NCI-H748 (cell line): ENCODE results near the gene S100A6.
A peak's percentile ranks its signal among the peaks of the same experiment; 100 is the strongest.

ENCODE experiments used
- DNase-seq: peaks from one replicate; lab custom pipeline; 2025; ENCODE audit not compliant: unreplicated experiment; lab: John Stamatoyannopoulos, UW

Gene S100A6

DNA sequence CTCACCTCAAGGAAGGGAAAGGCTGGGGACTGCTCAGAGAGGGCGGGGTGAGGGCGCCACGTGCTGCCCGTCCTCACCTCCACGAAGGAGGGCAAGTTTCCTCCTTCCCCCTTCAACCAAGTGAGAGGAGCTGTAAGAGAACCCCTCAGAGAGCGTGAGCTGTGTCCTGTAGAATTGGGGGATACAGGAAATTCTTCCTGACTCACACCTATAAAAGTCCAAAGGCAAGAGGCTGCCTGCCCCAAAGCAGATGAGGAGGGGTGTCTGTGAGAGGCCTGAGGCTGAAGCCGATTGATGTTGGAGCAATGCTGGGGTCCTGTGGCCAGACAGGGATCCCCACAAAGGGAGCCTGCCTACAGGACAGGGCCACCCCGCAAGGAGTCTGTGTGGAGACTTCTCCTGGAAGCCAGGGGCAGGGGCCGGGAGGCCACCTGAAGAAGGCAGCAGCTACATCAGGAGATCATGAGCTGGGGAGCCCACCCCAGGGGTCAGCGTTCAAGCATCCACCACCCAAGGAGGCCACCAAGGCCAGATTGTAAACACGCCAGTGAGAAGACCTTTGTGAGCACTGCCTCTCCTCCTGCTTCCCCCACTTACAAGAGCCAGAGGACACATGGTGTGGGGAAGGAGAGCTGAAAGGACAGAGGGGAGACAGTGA is 27.7 kb downstream of the S100A6 start:
- no peak for DNase-seq

DNA sequence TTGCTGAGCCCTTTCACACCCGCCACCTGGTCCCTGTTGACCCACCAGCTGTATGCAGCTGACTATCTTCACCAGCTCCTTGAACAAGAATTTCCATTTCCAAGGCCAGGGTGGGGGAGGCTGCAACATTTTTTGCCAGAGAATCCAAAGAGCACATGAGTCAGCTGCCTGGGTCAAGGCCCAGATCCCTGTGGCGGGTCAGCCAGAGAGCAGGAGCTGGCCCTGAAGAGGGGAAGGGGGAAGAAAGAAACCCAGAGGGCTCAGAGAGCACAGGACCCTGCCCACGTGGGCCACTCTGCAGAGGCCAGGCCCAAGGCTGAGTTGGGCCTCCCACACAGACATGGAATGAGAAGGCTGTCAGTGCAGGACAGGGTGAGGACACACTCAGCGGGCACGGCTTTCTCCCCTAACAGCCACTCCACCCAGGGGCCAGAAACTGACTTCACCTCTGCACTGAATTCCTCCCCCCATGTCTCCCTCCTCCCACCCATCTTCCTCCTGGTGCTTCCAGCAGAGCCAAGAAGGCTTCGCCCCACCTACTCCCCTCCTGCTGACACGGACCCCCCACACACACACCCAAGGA is 28.9 kb downstream of the S100A6 start:
- DNase-seq = no peak

DNA sequence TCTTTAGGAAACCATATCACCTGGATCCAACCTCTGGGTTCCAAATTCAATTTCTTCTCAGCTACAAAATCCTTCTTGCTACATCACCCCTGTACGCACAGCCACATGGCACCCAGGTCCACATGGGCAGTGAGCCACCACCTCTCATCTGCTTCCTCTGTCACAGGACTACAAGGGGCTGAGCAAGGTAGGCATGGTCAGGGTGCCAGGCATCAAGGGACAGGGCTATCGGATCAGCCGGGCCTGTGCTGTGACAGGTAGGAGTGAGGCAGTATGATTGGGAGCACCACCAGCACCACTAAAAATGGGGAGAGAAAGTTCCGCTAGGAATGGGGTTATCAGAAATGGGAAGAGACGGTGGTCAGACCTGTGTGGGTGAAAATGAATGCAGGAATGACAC is 29.4 kb downstream of the S100A6 start:
- DNase-seq = no peak

DNA sequence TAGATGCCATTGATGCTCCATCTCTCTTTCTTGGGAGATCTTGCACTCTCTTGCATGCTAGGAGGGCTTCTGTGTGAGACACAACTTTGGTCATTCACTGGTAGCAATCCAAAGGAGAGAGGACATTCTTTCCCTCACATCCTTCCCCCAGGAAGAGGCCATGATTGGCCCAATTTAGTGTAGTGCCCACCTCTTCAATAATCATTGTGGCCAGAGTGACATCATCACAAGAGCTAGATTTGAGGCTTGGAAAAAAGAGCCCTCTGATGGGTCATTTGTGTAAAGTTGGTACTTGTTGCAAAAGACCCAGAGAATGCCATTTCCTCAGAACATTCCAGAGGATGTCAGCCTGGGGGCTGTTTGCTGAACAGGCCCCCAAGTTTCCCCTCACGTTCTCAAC is 30.2 kb downstream of the S100A6 start:
- DNase-seq = no peak

DNA sequence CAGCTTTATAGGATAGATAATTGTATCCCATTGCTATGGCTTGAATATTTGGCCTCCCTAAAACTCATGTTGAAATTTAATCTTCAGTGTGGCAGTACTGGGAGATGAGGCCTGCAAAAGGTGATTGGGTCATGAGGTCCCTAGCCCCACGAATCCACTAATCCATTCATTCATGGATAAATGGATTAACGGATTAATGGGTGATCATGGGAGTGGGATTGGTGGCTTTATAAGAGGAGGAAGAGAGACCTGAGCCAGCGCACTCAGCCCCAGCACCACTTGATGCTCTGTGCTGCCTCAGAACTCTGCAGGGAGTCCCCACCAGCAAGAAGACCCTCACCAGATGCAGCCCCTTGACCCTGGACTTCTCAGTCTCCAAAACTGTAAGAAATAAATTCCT is 32.0 kb downstream of the S100A6 start:
- no peak for DNase-seq

DNA sequence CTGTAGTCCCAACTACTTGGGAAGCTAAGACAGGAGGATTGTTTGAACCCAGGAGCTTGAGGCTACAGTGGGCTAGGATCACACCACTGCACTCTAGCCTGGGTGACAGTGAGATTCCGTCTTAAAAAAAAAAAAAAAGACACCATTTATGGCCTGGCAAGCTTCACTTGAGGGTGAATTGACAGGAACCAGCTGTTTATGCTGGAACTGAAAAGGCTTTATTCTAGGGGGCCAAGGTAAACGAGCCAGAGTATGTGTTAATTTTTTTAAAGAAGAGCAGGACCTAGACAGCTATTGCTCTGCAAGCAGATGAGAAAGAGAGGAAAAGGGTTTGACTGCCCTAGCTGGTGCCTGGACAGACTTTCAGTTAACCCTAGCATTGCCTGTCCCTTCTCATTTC is 37.0 kb downstream of the S100A6 start:
- no peak for DNase-seq

DNA sequence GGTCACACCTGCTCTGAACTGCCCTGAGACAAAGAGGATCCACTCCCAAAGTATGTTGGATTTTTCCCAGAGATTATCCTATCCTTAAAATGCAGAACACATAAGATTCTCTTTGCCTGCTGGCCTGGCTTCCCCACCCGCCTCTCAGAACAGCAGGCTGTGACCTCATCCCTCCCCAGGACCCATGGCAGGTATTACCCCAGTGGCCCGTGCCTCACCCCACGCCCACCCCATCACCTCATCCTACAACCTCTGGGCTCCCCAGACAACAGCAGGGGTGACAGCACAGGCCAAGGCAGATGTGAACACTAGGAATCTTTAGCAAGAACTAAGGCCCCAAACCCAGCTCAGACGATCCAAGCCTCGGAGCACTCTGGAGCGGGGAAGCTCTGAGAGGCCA is 40.3 kb downstream of the S100A6 start:
- no peak for DNase-seq

DNA sequence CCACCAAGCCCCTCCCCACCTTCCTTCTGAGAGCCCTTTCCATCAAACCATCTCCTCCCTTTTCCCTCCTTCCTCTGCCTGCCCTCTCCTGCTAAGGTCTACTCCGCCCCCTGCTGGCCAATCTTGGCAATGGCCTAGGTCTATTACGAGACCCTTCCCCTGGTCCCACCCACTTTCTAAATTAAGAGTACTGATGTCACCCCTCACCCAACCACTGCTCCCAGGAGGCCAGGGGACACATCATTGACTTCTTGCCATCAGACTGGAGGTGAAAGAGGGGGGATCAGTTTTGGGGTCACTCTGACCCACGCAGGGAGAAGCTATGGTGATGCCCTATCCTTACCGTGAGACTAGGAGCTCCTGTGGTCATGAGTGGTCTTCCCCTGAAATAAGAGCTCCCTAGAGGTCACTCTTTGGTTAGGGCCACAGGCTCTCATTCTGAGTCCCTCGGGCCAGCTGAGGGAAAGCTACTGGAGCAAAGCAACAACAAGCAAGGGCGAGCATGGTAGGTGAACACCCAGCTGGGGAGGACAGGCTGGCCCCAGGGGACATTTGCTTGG is 40.7 kb downstream of the S100A6 start:
- peak; percentile 81 for DNase-seq

DNA sequence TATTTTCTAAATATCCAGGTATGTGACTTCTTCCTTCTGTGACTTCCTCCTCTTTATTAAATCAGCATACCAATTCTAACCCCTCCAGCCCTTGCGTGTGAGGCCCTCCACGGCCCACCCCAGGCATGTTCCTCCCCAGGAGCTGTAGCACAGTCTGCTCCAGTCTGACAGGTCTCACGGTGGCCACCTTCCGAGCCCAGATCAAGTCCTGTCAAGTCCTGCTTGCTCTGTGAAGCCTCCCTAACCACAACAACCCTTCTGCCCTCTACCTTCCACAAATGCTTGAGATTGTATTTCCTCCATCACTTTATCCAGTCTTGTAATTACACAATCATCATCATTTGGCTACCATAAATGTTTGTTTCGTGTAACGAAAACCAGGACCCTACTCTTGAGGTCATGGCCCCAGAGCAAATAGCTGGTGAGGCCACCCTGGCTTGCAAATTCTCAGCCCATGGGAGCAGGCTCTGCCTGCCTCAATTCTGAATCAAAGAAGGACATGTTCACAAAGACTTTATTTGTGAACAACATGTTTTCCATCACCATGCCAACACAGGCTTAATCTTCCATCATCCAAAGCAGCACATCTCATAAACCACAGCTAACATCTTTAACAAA is 42.3 kb downstream of the S100A6 start:
- DNase-seq = peak; percentile 38

DNA sequence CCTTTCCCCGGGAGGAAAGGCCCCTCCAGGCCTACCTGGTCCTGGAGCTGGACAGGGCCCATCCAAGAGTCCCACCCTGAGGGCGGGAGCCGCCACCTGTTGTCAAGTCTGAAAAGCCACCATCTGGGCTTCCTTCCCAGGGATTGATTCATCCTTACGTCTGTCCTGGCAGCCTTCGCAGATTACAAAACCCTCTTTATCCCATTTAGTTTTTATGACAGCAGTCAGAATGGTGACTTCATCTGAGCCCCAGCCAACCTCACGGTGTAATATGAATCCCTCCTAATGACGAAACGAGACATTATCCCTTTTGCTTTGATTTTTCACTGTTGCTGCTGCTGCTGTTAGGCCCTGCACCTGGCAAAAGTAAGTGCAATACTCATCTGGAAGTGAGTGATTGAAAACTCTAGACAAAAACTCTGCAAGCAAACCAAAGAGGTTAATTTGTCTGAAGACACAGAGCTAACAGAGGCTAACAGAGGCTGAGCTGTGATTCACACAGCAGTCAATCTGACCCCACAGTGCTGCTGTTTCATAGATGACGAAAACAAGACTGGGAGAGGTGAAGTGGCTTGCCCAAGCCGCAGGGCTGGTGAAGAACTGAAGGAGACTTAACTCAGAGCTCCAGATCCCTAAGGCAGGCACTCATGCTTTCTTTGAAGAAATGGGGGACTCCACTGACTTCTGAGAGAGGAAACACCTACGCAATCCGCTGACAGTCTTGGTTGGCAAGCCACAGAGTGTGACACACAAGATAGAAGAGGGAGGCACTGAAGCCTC is 45.3 kb downstream of the S100A6 start:
- peak; percentile 88 for DNase-seq

DNA sequence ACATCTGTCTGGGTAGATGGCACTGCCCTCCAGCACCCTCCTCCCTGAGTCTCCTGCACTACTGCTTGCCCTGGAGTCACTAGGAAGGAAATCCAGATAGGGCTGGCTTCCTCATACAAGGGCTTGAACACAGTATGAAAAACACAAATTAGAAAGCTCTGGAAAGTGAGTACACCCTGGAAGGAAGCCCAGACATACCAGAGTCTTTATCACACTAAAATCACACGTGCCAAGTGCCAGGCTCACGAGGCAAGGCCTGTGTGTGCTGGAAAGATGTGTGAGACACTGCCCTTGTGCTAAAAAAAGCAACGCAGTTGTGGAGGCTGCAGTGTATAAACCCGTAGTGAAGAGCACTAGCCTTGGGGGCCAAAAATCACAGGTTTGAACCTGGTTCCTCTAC is 47.1 kb downstream of the S100A6 start:
- no peak for DNase-seq

DNA sequence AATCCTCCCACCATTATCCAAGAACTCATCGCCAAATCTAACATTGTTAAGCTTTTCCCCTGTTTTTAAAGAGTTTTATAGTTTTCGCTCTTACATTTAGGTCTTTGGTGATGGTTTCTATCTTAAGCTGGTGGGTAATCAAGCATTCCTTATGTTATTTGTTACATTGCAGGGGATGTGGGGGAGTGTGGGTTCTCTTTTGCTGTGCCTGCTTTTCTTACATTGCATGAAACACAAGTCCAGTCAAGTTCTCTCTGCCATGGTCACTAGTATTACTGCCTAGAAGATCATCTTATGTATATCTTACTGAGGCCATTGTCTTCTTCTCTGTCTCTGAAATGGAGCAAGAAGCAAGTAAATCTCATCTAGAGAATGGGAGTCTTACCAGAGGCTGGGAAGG is 48.1 kb downstream of the S100A6 start:
- DNase-seq = no peak

DNA sequence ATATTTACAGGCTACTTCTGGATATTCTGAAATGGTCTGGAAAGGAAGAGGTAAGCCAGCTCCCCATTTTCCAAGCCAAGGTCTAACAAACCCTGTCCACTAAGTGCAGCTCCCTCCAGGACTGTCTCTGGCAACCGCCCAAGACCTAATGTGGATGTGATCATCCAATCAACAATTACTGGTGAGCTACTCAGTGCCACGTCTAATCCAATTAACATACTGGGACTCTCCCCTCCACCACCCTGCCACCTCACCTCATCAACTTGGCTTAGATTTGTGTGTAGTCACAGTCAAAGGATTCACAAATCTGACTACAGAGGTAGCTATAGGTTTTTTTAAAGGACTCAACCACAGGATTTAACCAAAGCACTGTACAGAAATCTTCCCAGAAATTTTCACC is 49.9 kb downstream of the S100A6 start:
- DNase-seq = peak; percentile 90
